NT2/D1 (cell line): Measurements from ENCODE around the gene FABP6.

Source experiments
- DNase-seq: peaks from one replicate; pipeline ENCODE4 v3.0.0-alpha.2; 2011; ENCODE audit warnings: low read depth, low spot score
- H3K27me3 ChIP-seq: 2 replicates; pipeline ENCODE4 v1.6.0; 2011; ENCODE audit warnings: mild to moderate bottlenecking; ENCODE audit not compliant: insufficient read length, insufficient read depth
- H3K36me3 ChIP-seq: 2 replicates; pipeline ENCODE4 v1.6.1; 2011; ENCODE audit warnings: mild to moderate bottlenecking, low read length, mixed read lengths; ENCODE audit not compliant: insufficient read depth, insufficient read length
- H3K4me1 ChIP-seq: 2 replicates; pipeline ENCODE4 v1.5.1; 2011; ENCODE audit not compliant: insufficient read depth, insufficient read length
- H3K4me3 ChIP-seq: 2 replicates; pipeline ENCODE4 v1.5.1; 2011; ENCODE audit warnings: low read depth; ENCODE audit not compliant: insufficient read length
- H3K9ac ChIP-seq: 2 replicates; pipeline ENCODE4 v1.6.0; 2011; ENCODE audit warnings: low read depth; ENCODE audit not compliant: insufficient read length
- H3K9me3 ChIP-seq: 2 replicates; pipeline ENCODE4 v1.5.1; 2011; ENCODE audit warnings: mild to moderate bottlenecking, low read length; ENCODE audit not compliant: insufficient read depth
- SUZ12 ChIP-seq: IDR thresholded peaks from 2 replicates; pipeline ENCODE4 v1.6.1; 2011; ENCODE audit not compliant: insufficient read length, insufficient read depth; ENCODE audit errors: extremely low read depth
- YY1 ChIP-seq: IDR thresholded peaks from 2 replicates; pipeline ENCODE4 v1.6.1; 2011; ENCODE audit not compliant: insufficient read length, insufficient read depth
- ZNF274 ChIP-seq: IDR thresholded peaks from 2 replicates; pipeline ENCODE4 v1.6.1; 2011; ENCODE audit warnings: mild to moderate bottlenecking, low read depth, low read length

The FABP6 gene

DNA sequence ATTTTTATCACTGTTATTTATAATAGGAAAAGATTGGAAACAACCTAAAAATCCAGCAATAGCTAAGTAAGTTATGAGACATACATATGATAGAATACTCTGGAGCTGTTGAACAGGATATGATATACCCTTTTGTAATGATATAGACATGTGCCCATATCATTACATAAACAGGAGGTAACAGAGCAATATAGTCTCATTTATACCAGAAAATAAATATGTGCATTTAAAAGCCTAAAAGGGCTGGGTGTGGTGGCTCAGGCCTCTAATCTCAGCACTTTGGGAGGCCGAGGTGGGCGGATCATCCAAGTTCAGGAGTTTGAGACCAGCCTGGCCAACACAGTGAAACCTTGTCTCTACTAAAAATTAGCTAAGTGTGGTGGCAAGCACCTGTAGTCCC lies 2.3 kb upstream of the FABP6 start:
- Histone ChIP-seq H3K27me3 (no peaks in the 10 kb centered on the region), H3K36me3 (no peaks in the 10 kb centered on the region), H3K4me3 (no peak overlapping the region), H3K9me3 (no peaks in the 10 kb centered on the region), H3K4me1 (peaks cover 2% of the 10 kb centered on the region), H3K9ac (no peak overlapping the region)
- no peak for TF ChIP-seq SUZ12
- TF ChIP-seq YY1, result no peak
- no peak for TF ChIP-seq ZNF274
- DNase-seq, result no peak

DNA sequence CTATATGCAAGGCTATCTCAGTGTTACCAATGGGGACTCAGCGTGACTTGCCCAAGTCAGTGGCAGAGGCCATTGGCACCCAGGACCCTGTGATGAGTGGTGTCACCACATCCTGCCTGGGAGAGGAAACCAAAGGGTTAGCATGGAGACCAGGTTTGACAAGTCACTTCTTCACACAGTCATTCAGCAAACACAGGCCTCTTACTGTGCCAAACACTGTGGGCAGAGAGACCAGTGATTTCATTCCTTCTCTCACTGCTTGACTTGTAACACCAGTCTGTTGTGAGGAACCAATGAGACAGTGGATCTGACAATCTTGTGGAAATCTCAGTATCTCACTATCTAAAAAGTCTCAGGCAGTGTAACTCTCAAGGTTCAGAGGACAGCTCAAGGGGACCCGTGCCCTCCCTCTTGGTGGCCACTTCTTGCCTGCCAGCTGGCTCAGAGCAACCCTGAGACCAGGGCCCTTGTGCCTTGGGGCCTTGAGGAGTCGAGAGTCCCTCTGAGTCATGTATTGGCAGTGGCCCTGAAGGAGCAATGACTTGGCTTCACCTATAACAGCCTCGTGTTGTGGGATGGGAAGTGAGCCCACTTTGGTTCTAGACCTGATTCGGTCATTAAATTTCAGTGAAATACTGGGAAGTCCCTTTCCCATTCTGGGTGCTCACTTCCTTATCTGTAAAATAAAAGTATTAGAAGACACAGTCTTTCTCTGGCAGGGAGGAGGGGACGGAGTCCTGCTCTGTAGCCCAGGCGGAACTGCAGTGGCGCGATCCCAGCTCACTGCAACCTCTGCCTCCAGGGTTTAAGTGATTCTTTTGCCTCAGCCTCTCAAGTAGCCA lies 1.6 kb downstream of the FABP6 start:
- Histone ChIP-seq H3K4me3 (no peak overlapping the region), H3K27me3 (no peaks in the 10 kb centered on the region), H3K4me1 (peaks cover 3% of the 10 kb centered on the region), H3K9me3 (no peaks in the 10 kb centered on the region), H3K9ac (no peak overlapping the region), H3K36me3 (no peaks in the 10 kb centered on the region)
- DNase-seq, result no peak
- TF ChIP-seq SUZ12 (no peak), ZNF274 (no peak), YY1 (no peak)

DNA sequence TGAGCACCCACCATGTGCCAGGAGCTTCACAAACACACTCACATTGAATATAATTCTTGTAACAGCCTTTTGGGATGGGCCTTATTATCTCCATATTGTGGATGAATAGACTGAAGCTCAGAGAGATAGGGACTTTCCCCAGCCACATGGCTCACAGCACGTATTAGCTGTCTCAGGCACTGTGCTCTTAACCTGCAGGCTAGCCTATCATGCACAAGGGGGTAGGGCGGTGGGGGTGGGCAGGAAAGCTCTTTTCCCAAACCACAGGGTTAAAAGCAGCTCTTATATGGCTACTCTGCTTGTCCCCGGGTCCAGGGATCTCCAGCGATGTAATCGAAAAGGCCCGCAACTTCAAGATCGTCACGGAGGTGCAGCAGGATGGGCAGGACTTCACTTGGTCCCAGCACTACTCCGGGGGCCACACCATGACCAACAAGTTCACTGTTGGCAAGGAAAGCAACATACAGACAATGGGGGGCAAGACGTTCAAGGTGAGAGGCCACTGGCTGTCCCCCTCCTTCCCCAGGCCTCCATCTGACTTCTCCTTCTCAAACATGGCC lies 2.6 kb downstream of the FABP6 start:
- Histone ChIP-seq H3K9ac (no peak overlapping the region), H3K4me3 (no peak overlapping the region), H3K27me3 (no peaks in the 10 kb centered on the region), H3K36me3 (no peaks in the 10 kb centered on the region), H3K9me3 (no peaks in the 10 kb centered on the region), H3K4me1 (peaks cover 3% of the 10 kb centered on the region)
- TF ChIP-seq ZNF274, result no peak
- no peak for TF ChIP-seq YY1
- TF ChIP-seq SUZ12, result no peak
- no peak for DNase-seq

DNA sequence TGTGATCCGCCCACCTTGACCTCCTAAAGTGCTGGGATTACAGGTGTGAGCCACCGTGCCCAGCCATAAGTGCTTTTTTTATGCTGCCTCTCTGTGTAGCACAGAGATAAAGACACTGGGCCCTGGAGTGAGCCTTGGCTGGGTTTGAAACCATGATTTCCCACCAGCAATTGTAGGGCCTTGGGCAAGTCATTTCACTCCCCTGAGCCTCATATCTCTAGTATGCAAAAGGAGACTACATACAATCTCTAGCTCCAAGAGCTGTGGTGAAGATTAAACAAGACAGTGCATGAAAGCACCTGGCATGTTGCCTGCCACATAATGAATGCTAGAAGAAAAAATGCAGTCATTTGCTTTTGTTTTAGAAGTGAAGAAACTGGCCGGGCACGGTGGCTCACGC lies 3.9 kb downstream of the FABP6 start:
- TF ChIP-seq SUZ12 (no peak), YY1 (no peak), ZNF274 (no peak)
- no peak for DNase-seq
- Histone ChIP-seq H3K27me3 (no peaks in the 10 kb centered on the region), H3K9me3 (no peaks in the 10 kb centered on the region), H3K4me3 (no peak overlapping the region), H3K9ac (no peak overlapping the region), H3K36me3 (no peaks in the 10 kb centered on the region), H3K4me1 (peaks cover 8% of the 10 kb centered on the region)

DNA sequence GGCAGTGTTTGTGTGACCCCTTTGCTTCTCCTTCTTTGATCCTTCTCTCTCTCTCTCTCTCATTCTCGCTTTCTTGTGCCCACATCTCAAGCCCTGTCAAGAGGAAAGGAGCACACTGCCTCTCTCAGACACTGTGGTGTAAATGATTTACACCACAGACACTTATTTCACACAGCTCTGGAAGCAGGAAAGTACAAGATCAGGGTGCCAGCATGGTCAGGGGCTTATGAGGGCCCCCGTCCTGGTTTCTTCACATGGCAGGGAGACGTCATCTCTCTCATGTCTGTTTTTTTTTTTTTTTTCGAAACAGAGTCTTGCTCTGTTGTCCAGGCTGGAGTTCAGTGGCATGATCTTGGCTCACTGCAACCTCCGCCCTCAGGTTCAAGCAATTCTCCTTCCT lies 6.4 kb downstream of the FABP6 start:
- no peak for DNase-seq
- Histone ChIP-seq H3K27me3 (no peaks in the 10 kb centered on the region), H3K4me1 (peaks cover 13% of the 10 kb centered on the region), H3K9ac (no peak overlapping the region), H3K4me3 (no peak overlapping the region), H3K36me3 (no peaks in the 10 kb centered on the region), H3K9me3 (no peaks in the 10 kb centered on the region)
- TF ChIP-seq YY1 (no peak), ZNF274 (no peak), SUZ12 (no peak)

DNA sequence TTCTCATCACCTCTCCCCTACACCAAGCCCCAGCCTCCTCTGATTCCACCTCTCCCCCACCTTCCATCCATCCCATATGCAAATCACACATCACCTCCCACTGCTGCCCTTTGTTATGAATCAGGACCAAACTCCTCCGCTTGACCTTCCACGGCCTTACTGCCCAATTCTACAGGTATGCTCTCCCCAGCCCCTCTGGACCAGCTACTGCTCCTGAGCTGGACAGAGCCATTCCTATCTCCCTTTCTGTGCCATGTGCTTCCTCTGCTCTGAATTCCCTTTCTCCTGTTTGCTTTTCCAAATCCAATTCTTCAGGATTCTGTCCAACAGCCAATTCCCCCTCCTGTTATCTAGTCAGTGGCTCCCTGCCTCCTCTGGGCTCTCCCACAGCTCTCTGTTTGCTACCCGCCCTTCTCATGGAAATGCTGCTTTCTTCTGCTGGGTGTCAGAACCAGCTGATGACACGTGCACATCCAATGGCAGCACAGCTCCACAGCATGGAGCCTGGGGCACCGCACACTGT lies 8.3 kb downstream of the FABP6 start:
- Histone ChIP-seq H3K9ac (no peak overlapping the region), H3K9me3 (no peaks in the 10 kb centered on the region), H3K4me3 (no peak overlapping the region), H3K27me3 (no peaks in the 10 kb centered on the region), H3K4me1 (peaks cover 9% of the 10 kb centered on the region), H3K36me3 (no peaks in the 10 kb centered on the region)
- TF ChIP-seq SUZ12 (no peak), YY1 (no peak), ZNF274 (no peak)
- peak; percentile 64 for DNase-seq

DNA sequence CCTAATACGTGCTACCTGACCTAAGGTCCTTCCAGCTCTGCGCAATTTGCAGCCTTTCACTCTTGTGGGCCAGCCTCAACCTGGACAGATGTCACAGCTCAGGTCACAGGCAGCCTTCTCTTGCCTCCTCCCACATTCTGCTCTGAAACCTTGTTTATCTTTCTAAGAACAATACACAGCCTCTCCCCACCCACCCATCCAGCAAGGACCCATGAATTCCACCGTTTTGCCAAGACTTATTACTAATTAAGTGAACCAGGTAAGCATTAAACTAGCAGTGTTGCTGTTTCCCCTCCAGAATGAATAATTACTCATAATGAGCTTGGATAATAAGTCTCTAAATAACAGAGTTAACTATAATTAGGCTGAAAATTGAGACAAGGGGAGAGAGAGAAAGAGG lies 11.0 kb downstream of the FABP6 start:
- no peak for DNase-seq

More for the DNA sequence above, 11.0 kb downstream of the FABP6 start:
- no peak for TF ChIP-seq ZNF274
- no peak for TF ChIP-seq YY1
- no peak for TF ChIP-seq SUZ12
- no peaks in the 10 kb centered on the region for H3K9me3 ChIP-seq
- no peaks in the 10 kb centered on the region for H3K27me3 ChIP-seq
- H3K9ac ChIP-seq, result no peak overlapping the region
- H3K36me3 ChIP-seq, result no peaks in the 10 kb centered on the region
- H3K4me3 ChIP-seq, result no peak overlapping the region
- peaks cover 9% of the 10 kb centered on the region for H3K4me1 ChIP-seq
